ENCODE data around the gene POMZP3. TPM values are rescaled to one million over a fixed set of nuclear protein-coding genes. Genes with fewer than 3 reads are reported as not detected.
"Not testable (repeated sequence)": the region's sequence is repeated elsewhere in the genome, so short reads cannot be mapped to it uniquely, and the experiment has no call there.

POMZP3 gene
- total and polyA plus RNA-seq, 10 donors: 3.5 to 14.9 (median 10.4) TPM

- peaks cover 3 to 51% (median 29%) of the 10 kb centered on the region in 6 donors for H3K4me1 ChIP-seq
- H3K4me3 ChIP-seq; intact Hi-C loops (cut with DNase I; ENCODE audit: low total_unique reads); H3K36me3 ChIP-seq; H3K9me3 ChIP-seq; H3K27me3 ChIP-seq (replicated peaks in 1 of 7): not testable (repeated sequence)
- 33 to 53% (median 43%) methylated on average over 1 to 2 of the region's 2 CpGs for WGBS, 5 donors
- H3K27ac ChIP-seq: peak overlapping the region in 7 of 8 donors; percentile 48 to 84 (median 72)
- peak; percentile 75 for DNase-seq
- TF ChIP-seq POLR2AphosphoS5 (IDR thresholded peaks at IDR 0.05): peak in 1 of 3 donors; percentile 56
Observed at GRCh38 chr7:76582848-76583631, 44.0 kb downstream of the POMZP3 start.

GRCh38 chr7:76575919-76576655 lies 51.0 kb downstream of the POMZP3 start:
- WGBS, 5 donors: 69 to 84% (median 71%) methylated on average over 3 of the region's 3 CpGs
- H3K4me3 ChIP-seq; DNase-seq; H3K27me3 ChIP-seq (replicated peaks in 1 of 7); intact Hi-C loops (cut with DNase I; ENCODE audit: low total_unique reads); H3K27ac ChIP-seq; H3K36me3 ChIP-seq; H3K9me3 ChIP-seq: not testable (repeated sequence)
- H3K4me1 ChIP-seq: peaks cover 0 to 19% (median 0%) of the 10 kb centered on the region in 6 donors

DNA sequence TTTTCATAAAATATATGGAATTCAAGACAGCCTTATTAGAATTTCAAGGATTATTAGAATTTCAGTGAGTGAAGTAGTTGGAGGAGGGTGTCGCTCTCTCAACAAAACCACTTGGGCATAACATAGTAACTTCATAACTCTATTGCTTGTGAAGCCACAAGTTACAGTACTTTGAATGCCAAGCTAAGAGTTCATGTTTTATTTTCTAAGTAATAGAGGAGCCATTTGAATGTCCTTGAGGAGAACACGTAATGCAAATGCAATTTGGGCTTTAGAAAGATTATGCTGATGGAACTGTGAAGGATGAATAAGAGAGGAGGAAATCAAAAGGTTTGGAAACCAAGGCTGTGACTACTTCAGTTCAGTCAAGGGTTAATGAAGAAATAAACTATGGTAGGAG lies 51.6 kb downstream of the POMZP3 start:
- H3K4me3 ChIP-seq; DNase-seq; H3K9me3 ChIP-seq; H3K27ac ChIP-seq; H3K27me3 ChIP-seq (replicated peaks in 1 of 7); intact Hi-C loops (cut with DNase I; ENCODE audit: low total_unique reads); H3K36me3 ChIP-seq: not testable (repeated sequence)
- H3K4me1 ChIP-seq: peaks cover 0 to 19% (median 0%) of the 10 kb centered on the region in 6 donors
- 95 to 100% (median 98%) methylated on average over 1 of the region's 2 CpGs for WGBS, 5 donors

GRCh38 chr7:76572296-76572695 lies 54.8 kb downstream of the POMZP3 start:
- H3K4me3 ChIP-seq; H3K9me3 ChIP-seq; intact Hi-C loops (cut with DNase I; ENCODE audit: low total_unique reads); DNase-seq; H3K27me3 ChIP-seq (replicated peaks in 1 of 7); H3K27ac ChIP-seq: not testable (repeated sequence)
- Histone ChIP-seq H3K4me1 (peaks cover 0 to 28% (median 0%) of the 10 kb centered on the region in 6 donors), H3K36me3 (peaks cover 0 to 13% (median 0%) of the 10 kb centered on the region in 6 donors)
- WGBS, 5 donors: 88 to 94% (median 91%) methylated on average over 3 of the region's 3 CpGs

- Histone ChIP-seq H3K4me1 (peaks cover 0 to 17% (median 0%) of the 10 kb centered on the region in 6 donors), H3K27ac (peak overlapping the region in 4 of 8 donors; percentile 35 to 61 (median 50)), H3K36me3 (peaks cover 0 to 13% (median 0%) of the 10 kb centered on the region in 6 donors)
- H3K9me3 ChIP-seq; H3K27me3 ChIP-seq (replicated peaks in 1 of 7); DNase-seq; H3K4me3 ChIP-seq; intact Hi-C loops (cut with DNase I; ENCODE audit: low total_unique reads): not testable (repeated sequence)
- 68 to 92% (median 87%) methylated on average over 4 of the region's 4 CpGs for WGBS, 5 donors
Observed at GRCh38 chr7:76570324-76570775, 56.7 kb downstream of the POMZP3 start.

GRCh38 chr7:76568742-76569141 lies 58.3 kb downstream of the POMZP3 start:
- H3K27me3 ChIP-seq (replicated peaks in 1 of 7); intact Hi-C loops (cut with DNase I; ENCODE audit: low total_unique reads); H3K27ac ChIP-seq; DNase-seq; H3K4me3 ChIP-seq; H3K9me3 ChIP-seq: not testable (repeated sequence)
- Histone ChIP-seq H3K4me1 (peaks cover 0 to 10% (median 0%) of the 10 kb centered on the region in 6 donors), H3K36me3 (peaks cover 0 to 13% (median 0%) of the 10 kb centered on the region in 6 donors)

GRCh38 chr7:76567753-76568152 lies 59.3 kb downstream of the POMZP3 start:
- peaks cover 0 to 12% (median 0%) of the 10 kb centered on the region in 6 donors for H3K36me3 ChIP-seq
- intact Hi-C loops (cut with DNase I; ENCODE audit: low total_unique reads); H3K27me3 ChIP-seq (replicated peaks in 1 of 7); H3K4me3 ChIP-seq; DNase-seq; H3K9me3 ChIP-seq; H3K27ac ChIP-seq: not testable (repeated sequence)
- H3K4me1 ChIP-seq: peaks cover 0 to 10% (median 0%) of the 10 kb centered on the region in 6 donors

DNA sequence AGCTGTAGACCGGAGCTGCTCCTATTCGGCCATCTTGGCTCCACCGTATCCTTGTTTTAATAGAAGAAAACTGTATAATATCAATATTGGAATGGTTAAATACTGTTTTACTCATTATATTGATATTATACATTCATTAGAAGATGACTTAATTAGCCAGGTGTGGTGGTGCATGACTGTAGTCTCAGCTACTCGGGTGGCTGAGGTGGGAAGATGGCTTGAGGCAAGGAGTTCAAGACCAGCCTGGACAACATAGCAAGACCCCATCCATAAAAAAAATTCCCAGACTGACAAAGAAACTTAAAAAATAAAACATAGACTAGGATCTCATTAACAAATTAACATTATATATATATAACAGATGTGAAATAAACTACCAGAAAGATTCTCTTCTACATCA lies 59.8 kb downstream of the POMZP3 start:
- peaks cover 0 to 10% (median 0%) of the 10 kb centered on the region in 6 donors for H3K4me1 ChIP-seq
- H3K9me3 ChIP-seq; H3K27me3 ChIP-seq (replicated peaks in 1 of 7); DNase-seq; intact Hi-C loops (cut with DNase I; ENCODE audit: low total_unique reads); H3K27ac ChIP-seq; H3K4me3 ChIP-seq: not testable (repeated sequence)
- 73 to 95% (median 92%) methylated on average over 1 to 2 of the region's 4 CpGs for WGBS, 5 donors
- H3K36me3 ChIP-seq: peaks cover 0 to 12% (median 0%) of the 10 kb centered on the region in 6 donors

DNA sequence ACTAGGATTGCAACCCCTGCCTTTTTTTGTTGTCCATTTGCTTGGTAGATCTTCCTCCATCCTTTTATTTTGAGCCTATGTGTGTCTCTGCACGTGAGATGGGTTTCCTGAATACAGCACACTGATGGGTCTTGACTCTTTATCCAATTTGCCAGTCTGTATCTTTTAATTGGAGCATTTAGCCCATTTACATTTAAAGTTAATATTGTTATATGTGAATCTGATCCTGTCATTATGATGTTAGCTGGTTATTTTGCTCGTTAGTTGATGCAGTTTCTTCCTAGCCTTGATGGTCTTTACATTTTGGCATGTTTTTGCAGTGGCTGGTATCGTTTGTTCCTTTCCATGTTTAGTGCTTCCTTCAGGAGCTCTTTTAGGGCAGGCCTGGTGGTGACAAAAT lies 62.1 kb downstream of the POMZP3 start:
- H3K4me3 ChIP-seq; H3K4me1 ChIP-seq; intact Hi-C loops (cut with DNase I; ENCODE audit: low total_unique reads); H3K9me3 ChIP-seq; H3K27ac ChIP-seq; DNase-seq; H3K27me3 ChIP-seq (replicated peaks in 1 of 7): not testable (repeated sequence)
- 95 to 100% (median 100%) methylated on average over 2 to 3 of the region's 3 CpGs for whole genome bisulfite sequencing, 5 donors
- H3K36me3 ChIP-seq: peaks cover 0 to 13% (median 0%) of the 10 kb centered on the region in 6 donors

GRCh38 chr7:76561342-76561741 lies 65.7 kb downstream of the POMZP3 start:
- intact Hi-C loops (cut with DNase I; ENCODE audit: low total_unique reads); H3K36me3 ChIP-seq; DNase-seq; H3K4me3 ChIP-seq; H3K27ac ChIP-seq; H3K4me1 ChIP-seq; H3K27me3 ChIP-seq (replicated peaks in 1 of 7); H3K9me3 ChIP-seq: not testable (repeated sequence)
- WGBS, 5 donors: 87 to 96% (median 93%) methylated on average over 3 of the region's 3 CpGs
